Stimulated activated naive CD8-positive, alpha-beta T cell treated with anti-CD3 and anti-CD28 coated beads, Interleukin-15, Interleukin-2, amounts not matched to agents 100 ng/mL and 50 ng/mL, for 24 hours (primary cell): ENCODE measurements around the gene ADCY6.

Experiments used
- H3K27ac Mint-ChIP-seq: one replicate; pipeline ENCODE4 v1.8.0; 2021; ENCODE audit warnings: mild to moderate bottlenecking, mixed read lengths
- H3K27me3 Mint-ChIP-seq: one replicate; pipeline ENCODE4 v1.8.0; 2021; ENCODE audit warnings: mixed read lengths
- H3K36me3 Mint-ChIP-seq: one replicate; pipeline ENCODE4 v1.8.0; 2021; ENCODE audit warnings: low read depth, mixed read lengths
- H3K4me1 Mint-ChIP-seq: one replicate; pipeline ENCODE4 v1.8.0; 2021; ENCODE audit warnings: low read depth, mixed read lengths
- H3K4me3 Mint-ChIP-seq: one replicate; pipeline ENCODE4 v1.8.0; 2021; ENCODE audit warnings: mild to moderate bottlenecking, mixed read lengths
- H3K9me3 Mint-ChIP-seq: one replicate; pipeline ENCODE4 v1.8.0; 2021; ENCODE audit warnings: mixed read lengths

The ADCY6 gene

GRCh38 chr12:48819986-48820725, 31.3 kb upstream of the ADCY6 start:
- Mint-ChIP-seq H3K27me3 (peaks cover 23% of the 10 kb centered on the region), H3K4me1 (peaks cover 29% of the 10 kb centered on the region), H3K4me3 (no peak overlapping the region), H3K9me3 (no peaks in the 10 kb centered on the region), H3K27ac (peak overlapping the region; percentile 19), H3K36me3 (no peaks in the 10 kb centered on the region)

- H3K27ac Mint-ChIP-seq: no peak overlapping the region
- H3K27me3 Mint-ChIP-seq: peaks cover 23% of the 10 kb centered on the region
- H3K4me1 Mint-ChIP-seq: peaks cover 29% of the 10 kb centered on the region
- H3K36me3 Mint-ChIP-seq: no peaks in the 10 kb centered on the region
- no peaks in the 10 kb centered on the region for H3K9me3 Mint-ChIP-seq
- H3K4me3 Mint-ChIP-seq: peak overlapping the region; percentile 74
These were observed 30.1 kb upstream of the ADCY6 start for GRCh38 chr12:48818831-48819590.

GRCh38 chr12:48817873-48818830, 29.3 kb upstream of the ADCY6 start, which contains the start of gene CACNB3:
TSS of gene CACNB3 (plus strand) at chr12:48818496. CDS start at chr12:48818930, 434 bp downstream.
- Mint-ChIP-seq H3K27me3 (peaks cover 23% of the 10 kb centered on the region), H3K4me3 (peak within 1 kb of the TSS; percentile 82), H3K9me3 (no peaks in the 10 kb centered on the region), H3K36me3 (no peaks in the 10 kb centered on the region), H3K4me1 (peaks cover 35% of the 10 kb centered on the region), H3K27ac (no peak within 1 kb of the TSS)

- Mint-ChIP-seq H3K36me3 (no peaks in the 10 kb centered on the region), H3K4me1 (peaks cover 35% of the 10 kb centered on the region), H3K4me3 (peak overlapping the region; percentile 95), H3K27me3 (peaks cover 23% of the 10 kb centered on the region), H3K9me3 (no peaks in the 10 kb centered on the region), H3K27ac (no peak overlapping the region)
These were observed 27.4 kb upstream of the ADCY6 start for GRCh38 chr12:48816143-48816854.

GRCh38 chr12:48815126-48816110, 26.5 kb upstream of the ADCY6 start:
- Mint-ChIP-seq H3K27ac (peak overlapping the region; percentile 72), H3K4me3 (peak overlapping the region; percentile 95), H3K4me1 (peaks cover 35% of the 10 kb centered on the region), H3K27me3 (peaks cover 23% of the 10 kb centered on the region), H3K9me3 (no peaks in the 10 kb centered on the region), H3K36me3 (no peaks in the 10 kb centered on the region)

GRCh38 chr12:48814262-48815125, 25.6 kb upstream of the ADCY6 start:
- peaks cover 35% of the 10 kb centered on the region for H3K4me1 Mint-ChIP-seq
- no peaks in the 10 kb centered on the region for H3K36me3 Mint-ChIP-seq
- peak overlapping the region; percentile 61 for H3K27ac Mint-ChIP-seq

GRCh38 chr12:48813465-48814261, 24.8 kb upstream of the ADCY6 start:
- Mint-ChIP-seq H3K9me3 (no peaks in the 10 kb centered on the region), H3K27ac (peak overlapping the region; percentile 26), H3K4me3 (peak overlapping the region; percentile 95), H3K36me3 (no peaks in the 10 kb centered on the region), H3K27me3 (peaks cover 17% of the 10 kb centered on the region), H3K4me1 (peaks cover 30% of the 10 kb centered on the region)

More at GRCh38 chr12:48814262-48815125, 25.6 kb upstream of the ADCY6 start:
- Mint-ChIP-seq H3K27me3 (peaks cover 23% of the 10 kb centered on the region), H3K4me3 (peak overlapping the region; percentile 95), H3K9me3 (no peaks in the 10 kb centered on the region)

GRCh38 chr12:48812389-48812788, 23.5 kb upstream of the ADCY6 start:
- H3K4me3 Mint-ChIP-seq: no peak overlapping the region
- peaks cover 21% of the 10 kb centered on the region for H3K4me1 Mint-ChIP-seq
- no peaks in the 10 kb centered on the region for H3K9me3 Mint-ChIP-seq
- peaks cover 13% of the 10 kb centered on the region for H3K27me3 Mint-ChIP-seq
- no peak overlapping the region for H3K27ac Mint-ChIP-seq
- H3K36me3 Mint-ChIP-seq: no peaks in the 10 kb centered on the region

- H3K27ac Mint-ChIP-seq: no peak overlapping the region
- H3K36me3 Mint-ChIP-seq: no peaks in the 10 kb centered on the region
These were observed 22.7 kb upstream of the ADCY6 start for GRCh38 chr12:48811437-48812090.

GRCh38 chr12:48810903-48811431, 22.1 kb upstream of the ADCY6 start:
- no peaks in the 10 kb centered on the region for H3K27me3 Mint-ChIP-seq
- H3K9me3 Mint-ChIP-seq: no peaks in the 10 kb centered on the region
- no peak overlapping the region for H3K27ac Mint-ChIP-seq
- no peak overlapping the region for H3K4me3 Mint-ChIP-seq
- H3K4me1 Mint-ChIP-seq: peaks cover 10% of the 10 kb centered on the region
- no peaks in the 10 kb centered on the region for H3K36me3 Mint-ChIP-seq

More at GRCh38 chr12:48811437-48812090, 22.7 kb upstream of the ADCY6 start:
- Mint-ChIP-seq H3K4me3 (no peak overlapping the region), H3K9me3 (no peaks in the 10 kb centered on the region), H3K27me3 (peaks cover 5% of the 10 kb centered on the region), H3K4me1 (peaks cover 14% of the 10 kb centered on the region)

GRCh38 chr12:48807981-48808380, 19.1 kb upstream of the ADCY6 start:
- Mint-ChIP-seq H3K36me3 (no peaks in the 10 kb centered on the region), H3K27ac (no peak overlapping the region), H3K4me1 (peaks cover 4% of the 10 kb centered on the region), H3K9me3 (no peaks in the 10 kb centered on the region), H3K4me3 (no peak overlapping the region), H3K27me3 (no peaks in the 10 kb centered on the region)
